Activated B cell treated with CpG ODN at 0.5 μM for 24 hours (primary cell): ENCODE data around the gene FHAD1. TPM values are rescaled to one million over a fixed set of nuclear protein-coding genes. Genes with fewer than 3 reads are reported as not detected.

Experiments
- ATAC-seq: fragments of 200-7000 bp; cut with Tn5 transposase; one replicate; pipeline ENCODE4 v1.10.0; 2021; ENCODE audit warnings: low read depth, mild to moderate bottlenecking, moderate library complexity
- CTCF ChIA-PET: fragments of 350-600 bp; sonication (Branson Sonifier 250); formaldehyde crosslinking; loops from one replicate; lab custom pipeline; 2021; ENCODE audit warnings: antibody characterized with exemption; lab: Charles Lee
- POLR2A ChIA-PET: fragments of 350-600 bp; sonication (Branson Sonifier 250); formaldehyde crosslinking; loops from one replicate; lab custom pipeline; 2021; ENCODE audit warnings: antibody characterized with exemption; lab: Charles Lee
- DNase-seq: peaks from one replicate; pipeline ENCODE4 v3.0.0; 2022
- H3K27ac Mint-ChIP-seq: one replicate; pipeline ENCODE4 v1.8.0; 2020; ENCODE audit warnings: mixed read lengths
- H3K27me3 Mint-ChIP-seq: one replicate; pipeline ENCODE4 v1.8.0; 2021; ENCODE audit warnings: mixed read lengths
- H3K36me3 Mint-ChIP-seq: one replicate; pipeline ENCODE4 v1.8.0; 2021; ENCODE audit warnings: low read depth, mixed read lengths
- H3K4me1 Mint-ChIP-seq: one replicate; pipeline ENCODE4 v1.8.0; 2021; ENCODE audit warnings: mixed read lengths
- H3K4me3 Mint-ChIP-seq: one replicate; pipeline ENCODE4 v1.8.0; 2020; ENCODE audit warnings: mild to moderate bottlenecking, mixed read lengths
- H3K9me3 Mint-ChIP-seq: one replicate; pipeline ENCODE4 v1.8.0; 2020; ENCODE audit warnings: mixed read lengths
- intact Hi-C: fragments of 100-400 bp; cut with micrococcal nuclease; formaldehyde crosslinking; loops from one replicate; pipeline ENCODE4 v1.15.1; 2024
- total RNA-seq: library from RNA; stranded (reverse); gene quantifications from 2 replicates; pipeline ENCODE4 v1.2.3, GENCODE V29; 2022
- TF ChIP-seq, protein P1 (sequence below): fragments of 200-600 bp; IDR thresholded peaks from one replicate; pipeline ENCODE4 v1.8.0; 2022; ENCODE audit warnings: antibody characterized with exemption, mild to moderate bottlenecking

FHAD1 gene
- total RNA-seq, 1 donor from 2014 or later, result not detected

DNA sequence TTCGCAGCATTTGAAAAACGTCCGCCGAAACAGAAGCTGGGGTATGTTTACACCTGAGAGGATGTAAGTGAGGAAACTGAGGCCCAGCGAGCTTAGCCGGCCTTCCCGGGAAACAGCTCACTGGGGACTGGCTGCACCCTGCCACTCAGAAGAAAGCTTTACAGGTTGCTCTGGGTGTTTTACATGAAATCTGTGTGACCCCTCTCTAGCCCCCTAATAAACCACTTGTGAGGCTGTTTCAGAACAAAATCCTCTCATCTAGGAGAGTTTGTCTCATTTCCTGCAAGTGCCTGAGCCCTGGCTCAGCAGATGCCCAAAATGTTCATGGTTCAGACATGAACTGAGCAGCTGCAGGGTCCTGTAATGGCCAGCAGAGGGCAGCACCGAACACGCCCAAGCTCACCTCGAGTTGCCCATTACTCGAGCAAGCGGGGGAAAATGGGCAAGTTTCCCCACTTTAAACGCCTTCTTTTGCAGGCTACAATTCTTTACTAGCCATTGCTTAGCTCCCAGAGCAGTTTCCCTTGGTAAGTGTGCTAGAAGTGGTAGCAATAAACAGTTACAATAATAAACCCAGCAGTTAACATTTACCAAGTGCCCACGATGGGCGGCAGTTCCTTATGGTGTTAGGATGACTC lies 76.4 kb downstream of the FHAD1 start:
- intact Hi-C loops, result loop anchor here (1.0 to 2.0 kb wide), 2 partner anchors 108 to 177 kb away; no protein-coding TSS in a partner anchor
- no peaks in the 10 kb centered on the region for H3K36me3 Mint-ChIP-seq
- ATAC-seq (peak; percentile 87), DNase-seq (peak; percentile 46)
- ChIA-PET CTCF (interaction anchor here (0.7 to 8.3 kb wide), 21 partner anchors 9 to 418 kb away, joined by 3 to 189 read pairs (median 5); partner anchors contain the start of genes CTRC and EFHD2), POLR2A (interaction anchor here (1.0 kb wide), 1 partner anchor 108 kb away, joined by 7 read pairs; no protein-coding TSS in a partner anchor)
- no peak overlapping the region for H3K27ac Mint-ChIP-seq
- TF ChIP-seq, protein P1, sequence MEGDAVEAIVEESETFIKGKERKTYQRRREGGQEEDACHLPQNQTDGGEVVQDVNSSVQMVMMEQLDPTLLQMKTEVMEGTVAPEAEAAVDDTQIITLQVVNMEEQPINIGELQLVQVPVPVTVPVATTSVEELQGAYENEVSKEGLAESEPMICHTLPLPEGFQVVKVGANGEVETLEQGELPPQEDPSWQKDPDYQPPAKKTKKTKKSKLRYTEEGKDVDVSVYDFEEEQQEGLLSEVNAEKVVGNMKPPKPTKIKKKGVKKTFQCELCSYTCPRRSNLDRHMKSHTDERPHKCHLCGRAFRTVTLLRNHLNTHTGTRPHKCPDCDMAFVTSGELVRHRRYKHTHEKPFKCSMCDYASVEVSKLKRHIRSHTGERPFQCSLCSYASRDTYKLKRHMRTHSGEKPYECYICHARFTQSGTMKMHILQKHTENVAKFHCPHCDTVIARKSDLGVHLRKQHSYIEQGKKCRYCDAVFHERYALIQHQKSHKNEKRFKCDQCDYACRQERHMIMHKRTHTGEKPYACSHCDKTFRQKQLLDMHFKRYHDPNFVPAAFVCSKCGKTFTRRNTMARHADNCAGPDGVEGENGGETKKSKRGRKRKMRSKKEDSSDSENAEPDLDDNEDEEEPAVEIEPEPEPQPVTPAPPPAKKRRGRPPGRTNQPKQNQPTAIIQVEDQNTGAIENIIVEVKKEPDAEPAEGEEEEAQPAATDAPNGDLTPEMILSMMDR, result no peak
- H3K4me3 Mint-ChIP-seq, result no peak overlapping the region
- H3K4me1 Mint-ChIP-seq, result no peaks in the 10 kb centered on the region
- peaks cover 8% of the 10 kb centered on the region for H3K27me3 Mint-ChIP-seq
- H3K9me3 Mint-ChIP-seq, result peaks cover 4% of the 10 kb centered on the region

DNA sequence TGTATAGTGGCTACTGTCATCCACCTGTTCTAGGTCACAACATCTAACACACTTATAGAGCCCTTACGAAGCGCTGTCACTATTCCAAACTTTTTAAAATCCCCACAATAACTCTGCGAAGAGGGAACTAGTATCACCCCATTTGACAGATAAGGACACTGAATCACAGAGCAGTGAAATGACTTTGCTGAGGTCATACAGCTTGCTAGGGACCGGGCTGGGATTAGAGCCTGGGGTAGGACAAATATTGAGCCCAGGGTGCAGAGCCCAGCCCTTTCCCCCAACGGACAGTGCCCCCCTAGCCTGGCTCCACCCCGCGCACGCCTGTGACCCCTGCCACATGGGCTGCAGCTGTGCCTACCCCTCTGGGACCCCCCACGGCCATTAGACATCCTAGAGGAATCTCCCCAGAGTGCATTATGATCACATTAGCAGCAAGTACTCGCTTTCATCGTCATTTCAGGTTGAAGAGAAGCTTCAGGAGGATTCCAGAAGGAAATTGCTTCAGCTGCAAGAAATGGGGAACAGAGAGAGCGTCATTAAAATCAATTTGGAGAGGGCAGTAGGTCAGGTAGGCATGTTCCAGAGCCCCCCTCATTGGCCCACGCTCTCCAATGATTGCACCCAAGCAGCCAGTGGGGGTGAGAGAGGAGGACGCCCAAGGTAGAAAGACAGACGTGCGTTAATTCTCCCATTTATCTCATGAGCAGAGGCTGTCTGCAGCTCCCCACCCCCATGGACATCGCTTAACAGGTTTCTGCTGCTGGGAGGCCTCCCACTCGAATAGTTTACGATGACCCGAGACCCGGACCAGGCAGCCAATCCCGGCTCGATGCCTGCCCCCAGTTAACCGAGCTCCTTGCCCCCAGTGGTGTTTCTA lies 77.2 kb downstream of the FHAD1 start:
- DNase-seq (no peak), ATAC-seq (no peak)
- POLR2A ChIA-PET, result interaction anchor here (1.0 kb wide), 1 partner anchor 107 kb away, joined by 7 read pairs; no protein-coding TSS in a partner anchor
- Mint-ChIP-seq H3K9me3 (peaks cover 4% of the 10 kb centered on the region), H3K27me3 (peaks cover 11% of the 10 kb centered on the region), H3K27ac (no peak overlapping the region), H3K36me3 (no peaks in the 10 kb centered on the region), H3K4me3 (no peak overlapping the region), H3K4me1 (no peaks in the 10 kb centered on the region)
- TF ChIP-seq, protein P1, result no peak
- intact Hi-C loops, result loop anchor here (1.0 to 2.0 kb wide), 3 partner anchors 107 to 417 kb away; no protein-coding TSS in a partner anchor
- CTCF ChIA-PET, result interaction anchor here (0.7 to 8.3 kb wide), 22 partner anchors 8 to 417 kb away, joined by 3 to 189 read pairs (median 4); partner anchors contain the start of genes CTRC and EFHD2

DNA sequence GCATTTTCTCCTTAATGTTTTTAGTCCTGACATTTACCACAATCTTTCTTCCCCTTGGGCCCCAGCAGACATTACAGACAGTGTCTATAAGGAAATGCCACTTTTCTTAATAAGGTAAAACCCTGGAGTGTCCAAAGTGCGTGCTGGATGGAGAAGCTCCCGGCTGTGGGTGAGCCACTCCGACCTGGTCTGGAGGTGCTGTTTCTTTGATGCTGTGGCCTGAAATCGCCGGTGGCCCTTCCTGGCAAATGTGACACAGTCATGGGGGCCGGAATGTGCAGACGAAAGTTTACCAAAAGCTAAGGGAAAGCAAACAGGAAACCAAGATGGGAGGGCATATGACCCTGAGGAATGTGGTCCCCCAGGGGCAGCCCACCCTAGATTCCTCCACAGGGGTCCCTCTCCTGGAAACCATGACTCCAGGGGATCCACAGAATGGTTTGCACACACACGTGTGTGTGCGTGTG lies 77.9 kb downstream of the FHAD1 start:
- TF ChIP-seq, protein P1, result no peak
- no peak for DNase-seq
- H3K9me3 Mint-ChIP-seq, result peaks cover 4% of the 10 kb centered on the region
- no peak overlapping the region for H3K27ac Mint-ChIP-seq
- intact Hi-C loops, result loop anchor here (2.0 kb wide), 1 partner anchor 416 kb away; no protein-coding TSS in a partner anchor
- ChIA-PET CTCF (interaction anchor here (0.8 to 8.3 kb wide), 6 partner anchors 8 to 105 kb away, joined by 3 to 189 read pairs (median 6); no protein-coding TSS in a partner anchor), POLR2A (no interaction called here)
- peaks cover 15% of the 10 kb centered on the region for H3K27me3 Mint-ChIP-seq
- H3K4me3 Mint-ChIP-seq, result no peak overlapping the region
- ATAC-seq, result no peak
- H3K36me3 Mint-ChIP-seq, result no peaks in the 10 kb centered on the region
- no peaks in the 10 kb centered on the region for H3K4me1 Mint-ChIP-seq

DNA sequence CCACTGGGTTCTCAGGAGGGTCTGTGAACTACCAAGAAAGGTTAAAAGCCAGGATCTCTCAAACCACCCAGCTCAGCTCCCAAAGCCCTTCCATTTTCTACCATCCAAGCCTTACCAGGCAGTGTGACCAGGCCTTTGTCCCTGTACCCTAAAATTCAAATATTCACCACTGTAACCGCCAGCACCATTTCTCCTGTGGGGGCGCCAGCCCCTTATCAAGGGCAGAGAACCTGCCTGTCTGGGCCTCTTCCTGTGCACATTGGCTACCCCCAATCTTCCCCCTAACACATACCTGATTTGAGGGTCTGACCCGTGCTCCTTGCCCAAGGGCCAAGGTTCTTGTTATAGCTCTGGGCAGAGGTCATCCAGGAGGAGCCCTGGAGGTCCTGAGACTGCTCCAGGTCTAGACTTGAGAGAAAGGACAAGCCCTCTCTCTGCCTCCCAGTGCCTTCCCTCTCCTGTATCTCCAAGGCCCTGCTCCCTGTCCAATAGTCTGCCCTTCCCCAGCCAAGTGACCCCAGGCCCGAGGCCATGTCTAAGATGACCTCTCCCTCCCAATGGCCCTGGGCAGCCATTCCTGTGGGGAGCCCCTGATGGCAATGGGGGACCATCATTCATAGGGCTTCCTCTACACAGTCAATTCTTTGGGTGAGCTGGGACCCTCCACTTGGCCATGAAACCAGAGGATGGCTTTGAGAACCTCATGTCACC lies 78.5 kb downstream of the FHAD1 start:
- Mint-ChIP-seq H3K27me3 (peaks cover 16% of the 10 kb centered on the region), H3K27ac (no peak overlapping the region), H3K4me3 (no peak overlapping the region), H3K4me1 (no peaks in the 10 kb centered on the region), H3K36me3 (no peaks in the 10 kb centered on the region), H3K9me3 (no peaks in the 10 kb centered on the region)
- TF ChIP-seq, protein P1, result no peak
- ATAC-seq (no peak), DNase-seq (no peak)
- CTCF ChIA-PET, result interaction anchor here (0.8 to 8.3 kb wide), 3 partner anchors 7 to 104 kb away, joined by 3 to 189 read pairs (median 10); no protein-coding TSS in a partner anchor
- intact Hi-C loops, result loop anchor here (2.0 kb wide), 1 partner anchor 415 kb away; no protein-coding TSS in a partner anchor
- POLR2A ChIA-PET, result no interaction called here
